ENCODE data around the gene SPRYD7. TPM values are rescaled to one million over a fixed set of nuclear protein-coding genes. Genes with fewer than 3 reads are reported as not detected.

Gene SPRYD7
- 1 to 10 TPM; 4.8 to 4.9 TPM for total RNA-seq

GRCh38 chr13:49936075-49936967, at the start of gene SPRYD7:
Gene SPRYD7 (minus strand): TSS chr13:49936340. CDS start chr13:49936235, 105 bp downstream.
- H3K36me3 Mint-ChIP-seq (ENCODE audit: low read depth) = no peaks in the 10 kb centered on the region
- peaks cover 11% of the 10 kb centered on the region for H3K4me1 Mint-ChIP-seq
- CTCF ChIA-PET = interaction anchor here (0.5 to 2.1 kb wide), 16 partner anchors 10 to 1279 kb away, joined by 3 to 11 read pairs (median 3); partner anchors contain the start of gene TRIM13
- POLR2A ChIA-PET = interaction anchor here (0.5 to 1.4 kb wide), 9 partner anchors 61 to 981 kb away, joined by 3 to 6 read pairs (median 4); partner anchors contain the start of gene ARL11
- peak; percentile 98 for ATAC-seq
- H3K4me3 Mint-ChIP-seq = peak within 1 kb of the TSS; percentile 84
- DNase-seq = peak; percentile 98
- no peaks in the 10 kb centered on the region for H3K27me3 Mint-ChIP-seq
- H3K27ac Mint-ChIP-seq = peak within 1 kb of the TSS; percentile 73
- intact Hi-C loops (cut with DNase I, micrococcal nuclease) = loop anchor here (1.0 kb wide), 9 partner anchors 60 to 976 kb away; partner anchors contain the start of genes KPNA3 (in 2 of the 2), CAB39L (in 1 of the 2), CDADC1 (in 1 of the 2) and EBPL (in 1 of the 2)
- H3K9me3 Mint-ChIP-seq (ENCODE audit: low read depth) = no peaks in the 10 kb centered on the region

- intact Hi-C loops (cut with DNase I, micrococcal nuclease) = no loop called here
- POLR2A ChIA-PET = no interaction called here
These were observed 49.0 kb upstream of the SPRYD7 start for GRCh38 chr13:49985129-49985528.

GRCh38 chr13:49980266-49980665, 44.1 kb upstream of the SPRYD7 start:
- Mint-ChIP-seq H3K27ac (no peak overlapping the region), H3K4me3 (no peak overlapping the region), H3K9me3 (ENCODE audit: low read depth) (no peaks in the 10 kb centered on the region), H3K27me3 (no peaks in the 10 kb centered on the region), H3K4me1 (no peaks in the 10 kb centered on the region), H3K36me3 (ENCODE audit: low read depth) (no peaks in the 10 kb centered on the region)
- ChIA-PET CTCF (interaction anchor here (0.6 to 1.1 kb wide), 4 partner anchors 17 to 825 kb away, joined by 3 to 4 read pairs (median 3); partner anchors contain the start of gene TRIM13), POLR2A (interaction anchor here (0.6 kb wide), 1 partner anchor 17 kb away, joined by 3 read pairs; the partner anchor contains the start of gene TRIM13)
- intact Hi-C loops (cut with DNase I, micrococcal nuclease) = no loop called here
- no peak for ATAC-seq
- no peak for DNase-seq

More at GRCh38 chr13:49985129-49985528, 49.0 kb upstream of the SPRYD7 start:
- ATAC-seq = no peak
- no peaks in the 10 kb centered on the region for H3K4me1 Mint-ChIP-seq
- CTCF ChIA-PET = no interaction called here
- H3K27ac Mint-ChIP-seq = no peak overlapping the region
- no peak overlapping the region for H3K4me3 Mint-ChIP-seq
- DNase-seq = no peak
- H3K9me3 Mint-ChIP-seq (ENCODE audit: low read depth) = no peaks in the 10 kb centered on the region
- no peaks in the 10 kb centered on the region for H3K27me3 Mint-ChIP-seq
- H3K36me3 Mint-ChIP-seq (ENCODE audit: low read depth) = no peaks in the 10 kb centered on the region

GRCh38 chr13:49977992-49978391, 41.9 kb upstream of the SPRYD7 start:
- Mint-ChIP-seq H3K9me3 (ENCODE audit: low read depth) (no peaks in the 10 kb centered on the region), H3K4me1 (no peaks in the 10 kb centered on the region), H3K27ac (no peak overlapping the region), H3K36me3 (ENCODE audit: low read depth) (no peaks in the 10 kb centered on the region), H3K4me3 (no peak overlapping the region), H3K27me3 (no peaks in the 10 kb centered on the region)
- ATAC-seq = no peak
- ChIA-PET CTCF (interaction anchor here (0.5 to 2.8 kb wide), 7 partner anchors 11 to 1091 kb away, joined by 3 to 19 read pairs (median 3); no protein-coding TSS in a partner anchor), POLR2A (interaction anchor here (0.5 kb wide), 1 partner anchor 959 kb away, joined by 3 read pairs; no protein-coding TSS in a partner anchor)
- DNase-seq = no peak
- intact Hi-C loops (cut with DNase I, micrococcal nuclease) = loop anchor here (2.0 to 5.0 kb wide), 2 partner anchors 289 to 933 kb away; no protein-coding TSS in a partner anchor

- Mint-ChIP-seq H3K9me3 (ENCODE audit: low read depth) (no peaks in the 10 kb centered on the region), H3K27me3 (no peaks in the 10 kb centered on the region), H3K27ac (no peak overlapping the region), H3K36me3 (ENCODE audit: low read depth) (no peaks in the 10 kb centered on the region), H3K4me3 (no peak overlapping the region), H3K4me1 (no peaks in the 10 kb centered on the region)
- ATAC-seq (peak; percentile 83), DNase-seq (peak; percentile 87)
- POLR2A ChIA-PET = interaction anchor here (0.9 kb wide), 1 partner anchor 106 kb away, joined by 3 read pairs; no protein-coding TSS in a partner anchor
- CTCF ChIA-PET = interaction anchor here (0.5 to 2.8 kb wide), 38 partner anchors 11 to 1144 kb away, joined by 3 to 19 read pairs (median 3); partner anchors contain the start of genes SPRYD7 and TRIM13
- intact Hi-C loops (cut with DNase I, micrococcal nuclease) = loop anchor here (1.0 to 5.0 kb wide), 6 partner anchors 291 to 1094 kb away; no protein-coding TSS in a partner anchor
These were observed 40.4 kb upstream of the SPRYD7 start for GRCh38 chr13:49976314-49977258.

- ChIA-PET CTCF (interaction anchor here (0.5 to 2.8 kb wide), 24 partner anchors 10 to 1095 kb away, joined by 3 to 19 read pairs (median 4); partner anchors contain the start of genes SPRYD7 and TRIM13), POLR2A (no interaction called here)
- Mint-ChIP-seq H3K4me3 (no peak overlapping the region), H3K36me3 (ENCODE audit: low read depth) (no peaks in the 10 kb centered on the region), H3K27me3 (no peaks in the 10 kb centered on the region), H3K9me3 (ENCODE audit: low read depth) (no peaks in the 10 kb centered on the region), H3K27ac (no peak overlapping the region), H3K4me1 (no peaks in the 10 kb centered on the region)
- intact Hi-C loops (cut with DNase I, micrococcal nuclease) = loop anchor here (1.0 to 5.0 kb wide), 6 partner anchors 291 to 1094 kb away; no protein-coding TSS in a partner anchor
- DNase-seq (no peak), ATAC-seq (no peak)
These were observed 39.7 kb upstream of the SPRYD7 start for GRCh38 chr13:49975826-49976225.

GRCh38 chr13:49972709-49973108, 36.6 kb upstream of the SPRYD7 start:
- no peaks in the 10 kb centered on the region for H3K36me3 Mint-ChIP-seq (ENCODE audit: low read depth)
- ChIA-PET POLR2A (no interaction called here), CTCF (no interaction called here)
- ATAC-seq (no peak), DNase-seq (no peak)
- no peaks in the 10 kb centered on the region for H3K9me3 Mint-ChIP-seq (ENCODE audit: low read depth)
- intact Hi-C loops (cut with DNase I, micrococcal nuclease) = no loop called here
- no peak overlapping the region for H3K4me3 Mint-ChIP-seq
- H3K4me1 Mint-ChIP-seq = no peaks in the 10 kb centered on the region
- no peaks in the 10 kb centered on the region for H3K27me3 Mint-ChIP-seq
- H3K27ac Mint-ChIP-seq = no peak overlapping the region

GRCh38 chr13:49967456-49967855, 31.3 kb upstream of the SPRYD7 start:
- Mint-ChIP-seq H3K27ac (no peak overlapping the region), H3K9me3 (ENCODE audit: low read depth) (peaks cover 18% of the 10 kb centered on the region), H3K36me3 (ENCODE audit: low read depth) (peaks cover 8% of the 10 kb centered on the region), H3K4me1 (no peaks in the 10 kb centered on the region), H3K27me3 (no peaks in the 10 kb centered on the region), H3K4me3 (no peak overlapping the region)
- no peak for ATAC-seq
- intact Hi-C loops (cut with DNase I, micrococcal nuclease) = no loop called here
- POLR2A ChIA-PET = no interaction called here
- CTCF ChIA-PET = no interaction called here
- no peak for DNase-seq

- no peak for ATAC-seq
- Mint-ChIP-seq H3K9me3 (ENCODE audit: low read depth) (peaks cover 6% of the 10 kb centered on the region), H3K36me3 (ENCODE audit: low read depth) (no peaks in the 10 kb centered on the region), H3K4me3 (no peak overlapping the region), H3K27ac (no peak overlapping the region), H3K27me3 (no peaks in the 10 kb centered on the region), H3K4me1 (no peaks in the 10 kb centered on the region)
- ChIA-PET POLR2A (no interaction called here), CTCF (no interaction called here)
- no peak for DNase-seq
- intact Hi-C loops (cut with DNase I, micrococcal nuclease) = no loop called here
These were observed 22.2 kb upstream of the SPRYD7 start for GRCh38 chr13:49958321-49958720.

GRCh38 chr13:49956131-49956530, 20.0 kb upstream of the SPRYD7 start:
- no peak overlapping the region for H3K27ac Mint-ChIP-seq
- peaks cover 3% of the 10 kb centered on the region for H3K9me3 Mint-ChIP-seq (ENCODE audit: low read depth)
- H3K36me3 Mint-ChIP-seq (ENCODE audit: low read depth) = no peaks in the 10 kb centered on the region
- intact Hi-C loops (cut with DNase I, micrococcal nuclease) = no loop called here
- no peak for ATAC-seq
- no peaks in the 10 kb centered on the region for H3K4me1 Mint-ChIP-seq
- no peak for DNase-seq
- ChIA-PET POLR2A (no interaction called here), CTCF (interaction anchor here (0.6 kb wide), 1 partner anchor 1012 kb away, joined by 3 read pairs; no protein-coding TSS in a partner anchor)
- H3K4me3 Mint-ChIP-seq = no peak overlapping the region
- H3K27me3 Mint-ChIP-seq = no peaks in the 10 kb centered on the region

Data from activated CD4-positive, alpha-beta T cell treated with anti-CD3 and anti-CD28 coated beads for 36 hours (primary cell).